Measurements from ENCODE around the gene DCAF10.
"Not testable (repeated sequence)": the region's sequence is repeated elsewhere in the genome, so short reads cannot be mapped to it uniquely, and the experiment has no call there.

GRCh38 chr9:37752112-37752511 lies 48.5 kb upstream of the DCAF10 start:
- TF ChIP-seq, protein P1, sequence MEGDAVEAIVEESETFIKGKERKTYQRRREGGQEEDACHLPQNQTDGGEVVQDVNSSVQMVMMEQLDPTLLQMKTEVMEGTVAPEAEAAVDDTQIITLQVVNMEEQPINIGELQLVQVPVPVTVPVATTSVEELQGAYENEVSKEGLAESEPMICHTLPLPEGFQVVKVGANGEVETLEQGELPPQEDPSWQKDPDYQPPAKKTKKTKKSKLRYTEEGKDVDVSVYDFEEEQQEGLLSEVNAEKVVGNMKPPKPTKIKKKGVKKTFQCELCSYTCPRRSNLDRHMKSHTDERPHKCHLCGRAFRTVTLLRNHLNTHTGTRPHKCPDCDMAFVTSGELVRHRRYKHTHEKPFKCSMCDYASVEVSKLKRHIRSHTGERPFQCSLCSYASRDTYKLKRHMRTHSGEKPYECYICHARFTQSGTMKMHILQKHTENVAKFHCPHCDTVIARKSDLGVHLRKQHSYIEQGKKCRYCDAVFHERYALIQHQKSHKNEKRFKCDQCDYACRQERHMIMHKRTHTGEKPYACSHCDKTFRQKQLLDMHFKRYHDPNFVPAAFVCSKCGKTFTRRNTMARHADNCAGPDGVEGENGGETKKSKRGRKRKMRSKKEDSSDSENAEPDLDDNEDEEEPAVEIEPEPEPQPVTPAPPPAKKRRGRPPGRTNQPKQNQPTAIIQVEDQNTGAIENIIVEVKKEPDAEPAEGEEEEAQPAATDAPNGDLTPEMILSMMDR (conservative IDR thresholded peaks at IDR 0.05; ENCODE audit: low read length): not testable (repeated sequence)
- TF ChIP-seq EZH2phosphoT487 (IDR thresholded peaks at IDR 0.05; ENCODE audit: borderline replicate concordance, low read depth, low read length): not testable (repeated sequence)

Measured in OCI-LY7 (cell line).